Thyroid gland (tissue), 4 donors: ENCODE results near the gene PTDSS2. TPM values are rescaled to one million over a fixed set of nuclear protein-coding genes. Genes with fewer than 3 reads are reported as not detected.

ENCODE experiments used
- DNase-seq, 2 donors: peaks; one replicate each; pipeline ENCODE4 v3.0.0-alpha.2; 2019
- H3K27ac ChIP-seq, 3 donors: fragments of 200-600 bp; sonication (generic); 1 replicate in 2 of 3; 2 replicates in 1 of 3; pipeline ENCODE4 v1.5.1; 2016 to 2019; ENCODE audit warnings: mild to moderate bottlenecking in 1 of 3, moderate library complexity in 1 of 3
- H3K27me3 ChIP-seq: fragments of 200-600 bp; sonication (generic); one replicate; pipeline ENCODE4 v1.5.1; 2019
- H3K36me3 ChIP-seq, 2 donors: fragments of 200-600 bp; sonication (generic); one replicate each; pipeline ENCODE4 v1.5.1; 2016 to 2019
- H3K4me1 ChIP-seq, 2 donors: fragments of 200-600 bp; sonication (generic); one replicate each; pipeline ENCODE4 v1.5.1; 2017 to 2019
- H3K4me3 ChIP-seq, 3 donors: fragments of 200-600 bp; sonication (generic); replicated peaks in 1 of 3; 1 replicate in 2 of 3; 2 replicates in 1 of 3; pipeline ENCODE4 v1.5.1; 2016; ENCODE audit warnings: mild to moderate bottlenecking in 1 of 3
- H3K9me3 ChIP-seq: fragments of 200-600 bp; sonication (generic); one replicate; pipeline ENCODE4 v1.5.1; 2017
- CTCF ChIP-seq, 6 experiments: fragments of 200-600 bp in 3 of 6; fragments of 450-650 bp in 3 of 6; sonication (generic) in 3 of 6; IDR thresholded peaks; one replicate each; pipeline ENCODE4 v1.5.1; 2016 to 2019; ENCODE audit warnings: antibody characterized with exemption in 6 of 6, mild to moderate bottlenecking in 2 of 6, inconsistent platforms in 1 of 6, moderate library complexity in 1 of 6
- POLR2A ChIP-seq, 2 donors: fragments of 450-650 bp; IDR thresholded peaks; one replicate each; pipeline ENCODE4 v1.6.1; 2017; ENCODE audit warnings: antibody characterized with exemption in 2 of 2, mild to moderate bottlenecking in 2 of 2, moderate library complexity in 1 of 2
- WGBS, 2 donors: methylation state at CpG; one replicate each; pipeline ENCODE4 v1.1.5; 2017; 5-methylcytosine and 5-hydroxymethylcytosine counted together
- intact Hi-C: fragments of 100-400 bp; cut with DNase I; formaldehyde crosslinking; loops from one replicate; pipeline ENCODE4 v1.15.1; 2023
- total RNA-seq, 4 donors: library from RNA; depleted of rRNA; stranded (reverse); fragments of >200 nt; gene quantifications; one replicate each; pipeline ENCODE4 v1.2.3, GENCODE V29; 2016

The PTDSS2 gene
- total RNA-seq, 4 donors from 2014 or later, result 40.8 to 69.9 (median 41.7) TPM

GRCh38 chr11:412641-413119 lies 37.4 kb upstream of the PTDSS2 start:
- H3K27me3 ChIP-seq, result no peaks in the 10 kb centered on the region
- H3K4me1 ChIP-seq, result peaks cover 17 to 26% of the 10 kb centered on the region in 2 donors
- no peaks in the 10 kb centered on the region for H3K9me3 ChIP-seq
- H3K36me3 ChIP-seq, result no peaks in the 10 kb centered on the region
- DNase-seq, result no peak
- 82 to 87% methylated on average over 3 to 13 of the region's 15 CpGs for WGBS, 2 donors
- no peak for TF ChIP-seq CTCF (IDR thresholded peaks at IDR 0.05)
- no peak for TF ChIP-seq POLR2A (IDR thresholded peaks at IDR 0.05)
- no peak overlapping the region for H3K27ac ChIP-seq
- no peak overlapping the region for H3K4me3 ChIP-seq
- intact Hi-C loops, result no loop called here

- Histone ChIP-seq H3K9me3 (no peaks in the 10 kb centered on the region), H3K27ac (no peak overlapping the region), H3K4me1 (peaks cover 18 to 29% of the 10 kb centered on the region in 2 donors), H3K4me3 (no peak overlapping the region), H3K36me3 (no peaks in the 10 kb centered on the region), H3K27me3 (no peaks in the 10 kb centered on the region)
- intact Hi-C loops, result no loop called here
- WGBS, 2 donors, result 19 to 40% methylated on average over 11 of the region's 14 CpGs
- DNase-seq, result peak; percentile 37 to 52
- TF ChIP-seq CTCF (IDR thresholded peaks at IDR 0.05) (no peak), POLR2A (IDR thresholded peaks at IDR 0.05) (no peak)
Observed at GRCh38 chr11:413120-414081, 36.7 kb upstream of the PTDSS2 start.

DNA sequence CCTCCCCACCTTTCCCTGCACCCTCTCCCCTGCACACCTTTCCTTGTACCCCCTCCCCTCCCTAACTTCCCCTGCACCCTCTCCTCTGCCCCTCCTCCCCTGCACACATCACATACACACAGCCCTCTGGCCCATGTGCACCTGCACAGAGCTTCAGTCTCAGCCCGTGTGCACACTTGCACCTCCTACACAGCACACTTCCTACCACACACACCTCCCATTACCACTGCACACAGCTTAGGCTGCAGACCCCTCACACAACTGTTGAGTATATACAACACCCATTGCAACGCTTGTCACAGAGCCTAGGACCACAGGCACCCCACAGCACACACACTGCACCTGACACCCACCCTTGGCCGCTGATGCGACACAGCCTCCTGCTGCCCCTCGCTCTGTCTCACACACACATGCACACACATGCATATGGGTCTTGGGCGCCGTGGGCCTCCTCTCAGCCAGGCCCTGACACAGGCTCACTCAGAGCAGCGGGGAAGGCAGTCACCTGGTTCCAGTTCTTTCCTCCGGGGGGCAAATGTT lies 35.7 kb upstream of the PTDSS2 start:
- whole genome bisulfite sequencing, 2 donors, result 67 to 72% methylated on average over 9 of the region's 9 CpGs

DNA sequence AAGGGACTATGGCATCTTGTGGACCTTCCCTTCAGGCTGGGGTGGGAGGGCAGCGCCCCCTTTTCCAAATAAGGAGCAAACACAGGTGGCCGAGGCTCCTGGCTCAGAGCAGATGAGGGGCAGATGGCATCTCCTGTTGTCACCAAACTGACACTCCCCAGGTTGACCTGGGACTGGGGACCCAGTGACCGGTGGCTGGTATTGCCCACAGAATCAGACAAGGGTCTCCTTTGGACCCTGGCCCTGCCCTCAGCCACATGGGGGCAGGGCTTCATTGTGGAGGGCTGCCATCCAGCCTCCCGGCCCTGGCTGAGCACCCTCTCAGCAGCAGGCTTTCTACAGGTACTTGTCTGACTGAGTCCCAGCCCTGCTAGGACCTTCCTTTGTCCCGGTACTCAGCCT lies 34.4 kb upstream of the PTDSS2 start:
- TF ChIP-seq POLR2A (IDR thresholded peaks at IDR 0.05) (no peak), CTCF (IDR thresholded peaks at IDR 0.05) (no peak)
- H3K9me3 ChIP-seq, result no peaks in the 10 kb centered on the region
- no peaks in the 10 kb centered on the region for H3K36me3 ChIP-seq
- DNase-seq, result no peak
- H3K27ac ChIP-seq, result peak overlapping the region in 2 of 3 donors; percentile 35 to 67
- 62 to 72% methylated on average over 2 to 5 of the region's 5 CpGs for WGBS, 2 donors
- intact Hi-C loops, result no loop called here
- peaks cover 18 to 29% of the 10 kb centered on the region in 2 donors for H3K4me1 ChIP-seq
- H3K27me3 ChIP-seq, result no peaks in the 10 kb centered on the region
- peak overlapping the region in 1 of 3 donors; percentile 72 for H3K4me3 ChIP-seq

More for the DNA sequence above, 35.7 kb upstream of the PTDSS2 start:
- intact Hi-C loops, result no loop called here
- Histone ChIP-seq H3K27ac (no peak overlapping the region), H3K4me1 (peaks cover 18 to 29% of the 10 kb centered on the region in 2 donors), H3K4me3 (peak overlapping the region in 1 of 3 donors; percentile 12), H3K27me3 (no peaks in the 10 kb centered on the region), H3K36me3 (no peaks in the 10 kb centered on the region), H3K9me3 (no peaks in the 10 kb centered on the region)
- DNase-seq, result no peak
- TF ChIP-seq CTCF (IDR thresholded peaks at IDR 0.05) (no peak), POLR2A (IDR thresholded peaks at IDR 0.05) (no peak)
